Breast epithelium (tissue), 4 donors: ENCODE data around the gene ADAMTS17. TPM values are rescaled to one million over a fixed set of nuclear protein-coding genes. Genes with fewer than 3 reads are reported as not detected.

Experiments
- DNase-seq, 2 donors: peaks; one replicate each; pipeline ENCODE4 v3.0.0-alpha.2; 2019; ENCODE audit warnings: low spot score in 2 of 2
- H3K27ac ChIP-seq, 2 donors: fragments of 200-600 bp; sonication (generic) in 1 of 2; one replicate each; pipeline ENCODE4 v1.5.1; 2016 to 2019; ENCODE audit warnings: mild to moderate bottlenecking in 1 of 2
- H3K27me3 ChIP-seq, 2 donors: fragments of 200-600 bp; sonication (generic) in 1 of 2; one replicate each; pipeline versions ENCODE4 v1.5.1 to v1.6.0; 2017 to 2019; ENCODE audit warnings: control low read depth in 1 of 2, mild to moderate bottlenecking in 1 of 2
- H3K36me3 ChIP-seq: fragments of 200-600 bp; one replicate; pipeline ENCODE4 v1.5.1; 2019
- H3K4me1 ChIP-seq, 2 donors: fragments of 200-600 bp; sonication (generic); one replicate each; pipeline ENCODE4 v1.5.1; 2016 to 2019; ENCODE audit warnings: control low read depth in 1 of 2
- H3K4me3 ChIP-seq, 3 donors: fragments of 200-600 bp; sonication (generic); 1 replicate in 2 of 3; 2 replicates in 1 of 3; pipeline ENCODE4 v1.5.1; 2016 to 2019; ENCODE audit warnings: mild to moderate bottlenecking in 3 of 3, moderate library complexity in 2 of 3
- H3K9me3 ChIP-seq, 2 donors: fragments of 200-600 bp; sonication (generic) in 1 of 2; one replicate each; pipeline ENCODE4 v1.5.1; 2016 to 2019; ENCODE audit warnings: control low read depth in 1 of 2
- CTCF ChIP-seq, 3 donors: fragments of 450-650 bp; IDR thresholded peaks; one replicate each; pipeline ENCODE4 v1.5.1; 2016 to 2017; ENCODE audit warnings: antibody characterized with exemption in 3 of 3, mild to moderate bottlenecking in 3 of 3, moderate library complexity in 3 of 3
- POLR2A ChIP-seq: fragments of 450-650 bp; IDR thresholded peaks from one replicate; pipeline ENCODE4 v1.6.1; 2016; ENCODE audit warnings: antibody characterized with exemption, mild to moderate bottlenecking, moderate library complexity
- POLR2AphosphoS5 ChIP-seq, 3 donors: sonication (generic); formaldehyde crosslinking; IDR thresholded peaks; one replicate each; pipeline ENCODE4 v1.6.1; 2017; ENCODE audit warnings: antibody characterized with exemption in 3 of 3
- intact Hi-C: fragments of 100-400 bp; cut with DNase I; formaldehyde crosslinking; loops from one replicate; pipeline ENCODE4 v1.15.1; 2023; ENCODE audit warnings: low total_unique reads
- total RNA-seq, 3 donors: library from RNA; depleted of rRNA; stranded (reverse); fragments of >200 nt; gene quantifications; one replicate each; pipeline ENCODE4 v1.1.0, GENCODE V29; 2016

ADAMTS17 gene
- total RNA-seq, 3 donors from 2014 or later, result 5.1 to 8.0 (median 5.9) TPM

GRCh38 chr15:100205549-100206295 is 136.1 kb downstream of the ADAMTS17 start:
- no peak for DNase-seq
- Histone ChIP-seq H3K4me1 (no peaks in the 10 kb centered on the region), H3K27me3 (no peaks in the 10 kb centered on the region), H3K36me3 (no peaks in the 10 kb centered on the region), H3K4me3 (no peak overlapping the region), H3K9me3 (no peaks in the 10 kb centered on the region), H3K27ac (no peak overlapping the region)
- intact Hi-C loops, result no loop called here
- TF ChIP-seq POLR2AphosphoS5 (IDR thresholded peaks at IDR 0.05) (no peak), POLR2A (no peak), CTCF (IDR thresholded peaks at IDR 0.05) (no peak)

- Histone ChIP-seq H3K4me3 (no peak overlapping the region), H3K36me3 (no peaks in the 10 kb centered on the region), H3K4me1 (no peaks in the 10 kb centered on the region), H3K9me3 (no peaks in the 10 kb centered on the region), H3K27me3 (no peaks in the 10 kb centered on the region), H3K27ac (no peak overlapping the region)
- DNase-seq, result no peak
- TF ChIP-seq POLR2A (no peak), CTCF (IDR thresholded peaks at IDR 0.05) (no peak), POLR2AphosphoS5 (IDR thresholded peaks at IDR 0.05) (no peak)
- intact Hi-C loops, result no loop called here
Measured at GRCh38 chr15:100204771-100205170, 137.0 kb downstream of the ADAMTS17 start.

- intact Hi-C loops, result no loop called here
- H3K9me3 ChIP-seq, result no peaks in the 10 kb centered on the region
- DNase-seq, result no peak
- TF ChIP-seq POLR2A, result no peak
- no peak for TF ChIP-seq POLR2AphosphoS5 (IDR thresholded peaks at IDR 0.05)
- no peak for TF ChIP-seq CTCF (IDR thresholded peaks at IDR 0.05)
- H3K27ac ChIP-seq, result no peak overlapping the region
- H3K4me1 ChIP-seq, result no peaks in the 10 kb centered on the region
- no peaks in the 10 kb centered on the region for H3K36me3 ChIP-seq
- H3K27me3 ChIP-seq, result no peaks in the 10 kb centered on the region
- no peak overlapping the region for H3K4me3 ChIP-seq
Measured at GRCh38 chr15:100204211-100204610, 137.6 kb downstream of the ADAMTS17 start.

- Histone ChIP-seq H3K27me3 (no peaks in the 10 kb centered on the region), H3K9me3 (no peaks in the 10 kb centered on the region), H3K27ac (no peak overlapping the region), H3K4me3 (no peak overlapping the region), H3K4me1 (no peaks in the 10 kb centered on the region), H3K36me3 (no peaks in the 10 kb centered on the region)
- TF ChIP-seq POLR2AphosphoS5 (IDR thresholded peaks at IDR 0.05), result no peak
- TF ChIP-seq POLR2A, result no peak
- no peak for TF ChIP-seq CTCF (IDR thresholded peaks at IDR 0.05)
- intact Hi-C loops, result no loop called here
- DNase-seq, result no peak
Measured at GRCh38 chr15:100202309-100202960, 139.3 kb downstream of the ADAMTS17 start.
